Hematopoietic multipotent progenitor cell treated with erythropoietin and hydrocortisone succinate and interleukin-3 and kit ligand, for 15 days (in vitro differentiated cells): ENCODE measurements around the gene TFE3.

Experiments used
- DNase-seq: peaks from one replicate; pipeline ENCODE4 v3.0.0-alpha.2; 2015; ENCODE audit warnings: low spot score

The TFE3 gene

GRCh38 chrX:49043220-49043986, at the start of gene TFE3:
TSS of gene TFE3 (minus strand) at chrX:49043357. CDS start at chrX:49043226, 131 bp downstream.
- DNase-seq, result peak; percentile 98

- DNase-seq, result peak; percentile 29
These were observed 46.4 kb upstream of the TFE3 start for GRCh38 chrX:49089553-49089952.

- no peak for DNase-seq
These were observed 39.2 kb upstream of the TFE3 start for GRCh38 chrX:49082271-49082871.

GRCh38 chrX:49079489-49080428, 36.6 kb upstream of the TFE3 start, which contains the start of gene WDR45:
TSS of gene WDR45 (minus strand) at chrX:49079887. CDS start at chrX:49078095, 1,792 bp downstream.
- peak; percentile 76 for DNase-seq

- no peak for DNase-seq
These were observed 34.8 kb upstream of the TFE3 start for GRCh38 chrX:49077941-49078340.

GRCh38 chrX:49075347-49075746, 32.2 kb upstream of the TFE3 start:
- no peak for DNase-seq

GRCh38 chrX:49073601-49074575, 30.7 kb upstream of the TFE3 start, which contains the start of gene PRAF2:
TSS of gene PRAF2 (minus strand) at chrX:49074002. CDS start at chrX:49073987, 15 bp downstream.
- peak; percentile 87 for DNase-seq

- DNase-seq, result no peak
These were observed 29.5 kb upstream of the TFE3 start for GRCh38 chrX:49072712-49073095.

GRCh38 chrX:49071877-49072711, 28.9 kb upstream of the TFE3 start:
- DNase-seq, result no peak

GRCh38 chrX:49070988-49071387, 27.8 kb upstream of the TFE3 start:
- DNase-seq, result no peak

GRCh38 chrX:49069038-49069437, 25.9 kb upstream of the TFE3 start:
- DNase-seq, result no peak

- no peak for DNase-seq
These were observed 24.3 kb upstream of the TFE3 start for GRCh38 chrX:49067285-49068120.

GRCh38 chrX:49066690-49067089, 23.5 kb upstream of the TFE3 start:
- DNase-seq, result no peak

GRCh38 chrX:49066278-49066677, 23.1 kb upstream of the TFE3 start:
- DNase-seq, result no peak

GRCh38 chrX:49064735-49065134, 21.6 kb upstream of the TFE3 start:
- DNase-seq, result no peak

GRCh38 chrX:49064303-49064702, 21.1 kb upstream of the TFE3 start:
- DNase-seq, result no peak

GRCh38 chrX:49063715-49064114, 20.6 kb upstream of the TFE3 start:
- no peak for DNase-seq

GRCh38 chrX:49061916-49062315, 18.8 kb upstream of the TFE3 start:
- no peak for DNase-seq

- no peak for DNase-seq
These were observed 18.3 kb upstream of the TFE3 start for GRCh38 chrX:49061490-49061889.
